B cell (primary cell): ENCODE results near the gene RARRES2. TPM values are rescaled to one million over a fixed set of nuclear protein-coding genes. Genes with fewer than 3 reads are reported as not detected.

ENCODE experiments used
- ATAC-seq: fragments of 200-7000 bp; cut with Tn5 transposase; one replicate; pipeline ENCODE4 v1.10.0; 2021; ENCODE audit warnings: low read depth, mild to moderate bottlenecking, moderate number of reproducible peaks, moderate library complexity
- CTCF ChIA-PET: fragments of 350-600 bp; sonication (Branson Sonifier 250); formaldehyde crosslinking; loops from one replicate; lab custom pipeline; 2021; ENCODE audit warnings: antibody characterized with exemption, inconsistent platforms; lab: Charles Lee
- POLR2A ChIA-PET: fragments of 350-600 bp; sonication (Branson Sonifier 250); formaldehyde crosslinking; loops from one replicate; lab custom pipeline; 2021; ENCODE audit warnings: antibody characterized with exemption; lab: Charles Lee
- DNase-seq: peaks from one replicate; pipeline ENCODE4 v3.0.0; 2013
- H2AFZ ChIP-seq: 2 replicates; pipeline ENCODE4 v1.6.1; 2012; ENCODE audit warnings: mild to moderate bottlenecking, low read depth, low read length; ENCODE audit not compliant: insufficient read depth, poor library complexity, severe bottlenecking
- H3K27ac ChIP-seq, 2 donors: 1 replicate in 1 of 2; 2 replicates in 1 of 2; pipeline ENCODE4 v1.5.1; 2012 to 2013; ENCODE audit warnings: low read length in 2 of 2, mild to moderate bottlenecking in 2 of 2, moderate library complexity in 1 of 2
- H3K27me3 ChIP-seq, 4 experiments: fragments of 200-600 bp in 1 of 4; sonication (generic) in 1 of 4; replicated peaks in 1 of 4; 1 replicate in 2 of 4; 2 replicates in 2 of 4; pipeline versions ENCODE4 v1.6.1 to v1.7.0; 2013 to 2016; ENCODE audit warnings: low read length in 3 of 4, mild to moderate bottlenecking in 2 of 4, mixed read lengths in 1 of 4, moderate library complexity in 1 of 4; ENCODE audit not compliant: insufficient read depth in 4 of 4, control insufficient read depth in 3 of 4; ENCODE audit errors: control extremely low read depth in 1 of 4
- H3K36me3 ChIP-seq, 2 experiments: replicated peaks in 1 of 2; 1 replicate in 1 of 2; 2 replicates in 1 of 2; pipeline versions ENCODE4 v1.6.1 to v1.7.1; 2013; ENCODE audit warnings: low read length in 1 of 2; ENCODE audit not compliant: insufficient read depth in 2 of 2, control insufficient read depth in 1 of 2; ENCODE audit errors: control extremely low read depth in 1 of 2, extremely low read depth in 1 of 2
- H3K4me1 ChIP-seq, 2 donors: fragments of 200-600 bp in 1 of 2; sonication (generic) in 1 of 2; 1 replicate in 1 of 2; 2 replicates in 1 of 2; pipeline versions ENCODE4 v1.5.1 to v1.6.1; 2013 to 2017; ENCODE audit warnings: low read length in 2 of 2; ENCODE audit not compliant: control insufficient read depth in 2 of 2, insufficient read depth in 2 of 2
- H3K4me2 ChIP-seq: replicated peaks from 2 replicates; pipeline ENCODE3; 2012; ENCODE audit warnings: mild to moderate bottlenecking, low read depth, low read length; ENCODE audit not compliant: poor library complexity, severe bottlenecking
- H3K4me3 ChIP-seq, 5 experiments: fragments of 200-600 bp in 1 of 5; sonication (generic) in 1 of 5; 1 replicate in 3 of 5; 2 replicates in 2 of 5; pipeline versions ENCODE4 v1.5.1 to v1.7.0; 2011 to 2016; ENCODE audit warnings: low read length in 4 of 5, mild to moderate bottlenecking in 4 of 5, low read depth in 2 of 5, control low read depth in 1 of 5, moderate library complexity in 1 of 5; ENCODE audit not compliant: insufficient read depth in 1 of 5; ENCODE audit errors: control extremely low read depth in 1 of 5, extremely low read depth in 1 of 5
- H3K79me2 ChIP-seq: fragments of 200-600 bp; sonication (generic); one replicate; pipeline ENCODE4 v1.6.0; 2016; ENCODE audit warnings: low read length; ENCODE audit not compliant: control insufficient read depth, insufficient read depth
- H3K9ac ChIP-seq: fragments of 200-600 bp; sonication (generic); 2 replicates; pipeline ENCODE4 v1.6.1; 2017; ENCODE audit warnings: mild to moderate bottlenecking, low read length, moderate library complexity
- H3K9me3 ChIP-seq, 3 donors: one replicate each; pipeline versions ENCODE4 v1.6.1 to v1.7.1; 2013; ENCODE audit warnings: low read length in 2 of 3; ENCODE audit not compliant: control insufficient read depth in 2 of 3, insufficient read depth in 1 of 3; ENCODE audit errors: control extremely low read depth in 1 of 3
- H4K20me1 ChIP-seq: 2 replicates; pipeline ENCODE4 v1.6.0; 2012; ENCODE audit warnings: mild to moderate bottlenecking, low read length; ENCODE audit not compliant: insufficient read depth, control insufficient read depth, poor library complexity, severe bottlenecking
- H3K27ac Mint-ChIP-seq: one replicate; pipeline ENCODE4 v1.8.0; 2021; ENCODE audit warnings: mixed read lengths
- H3K27me3 Mint-ChIP-seq: one replicate; pipeline ENCODE4 v1.8.0; 2021; ENCODE audit warnings: mixed read lengths
- H3K4me1 Mint-ChIP-seq: one replicate; pipeline ENCODE4 v1.8.0; 2021; ENCODE audit warnings: mixed read lengths
- H3K4me3 Mint-ChIP-seq: one replicate; pipeline ENCODE4 v1.8.0; 2021; ENCODE audit warnings: mixed read lengths
- H3K9me3 Mint-ChIP-seq: one replicate; pipeline ENCODE4 v1.8.0; 2022; ENCODE audit warnings: mixed read lengths; ENCODE audit not compliant: insufficient read depth
- EZH2 ChIP-seq: IDR thresholded peaks from 2 replicates; pipeline ENCODE4 v1.6.1; 2012; ENCODE audit warnings: borderline replicate concordance, low read depth, mild to moderate bottlenecking, moderate library complexity, low read length; ENCODE audit not compliant: insufficient read depth, poor library complexity, severe bottlenecking
- WGBS: methylation state at CpG from one replicate; pipeline ENCODE4 v1.1.5; 2013; ENCODE audit warnings: missing lambda C conversion rate; ENCODE audit not compliant: insufficient coverage; 5-methylcytosine and 5-hydroxymethylcytosine counted together
- intact Hi-C: fragments of 100-400 bp; cut with micrococcal nuclease; formaldehyde crosslinking; loops from one replicate; pipeline ENCODE4 v1.10.0; 2022
- polyA plus RNA-seq: library from polyadenylated mRNA; depleted of rRNA; stranded (reverse); fragments of >200 nt; gene quantifications from 2 replicates; pipeline ENCODE4 v1.2.3, GENCODE V29; 2012
- total RNA-seq, 2 donors: library from RNA; stranded (reverse); fragments of 120-200 nt in 1 of 2; gene quantifications; 1 replicate in 1 of 2; 2 replicates in 1 of 2; pipeline versions ENCODE4 v1.2.3 to v1.2.4, GENCODE V29; 2013 to 2022
- TF ChIP-seq, protein P1 (sequence below): fragments of 200-600 bp; IDR thresholded peaks from one replicate; pipeline ENCODE4 v1.8.0; 2022; ENCODE audit warnings: antibody characterized with exemption, mild to moderate bottlenecking

The RARRES2 gene
- total and polyA plus RNA-seq, 2 donors (not counting 1 experiment from before 2014, with no cell fraction given): not detected

- Histone ChIP-seq H3K4me2 (no peak overlapping the region), H2AFZ (no peak overlapping the region), H3K27ac (no peak overlapping the region), H3K27me3 (no peaks in the 10 kb centered on the region), H3K4me1 (peaks cover 8 to 26% of the 10 kb centered on the region in 2 donors), H4K20me1 (no peaks in the 10 kb centered on the region), H3K4me3 (no peak overlapping the region), H3K9ac (no peak overlapping the region), H3K79me2 (peaks cover 10% of the 10 kb centered on the region), H3K36me3 (peaks cover 0 to 34% of the 10 kb centered on the region in 2 experiments), H3K9me3 (peaks cover 0 to 4% (median 0%) of the 10 kb centered on the region in 3 donors)
- H3K27ac Mint-ChIP-seq: no peak overlapping the region
- H3K4me3 Mint-ChIP-seq: no peak overlapping the region
- CTCF ChIA-PET: interaction anchor here (0.6 kb wide), 1 partner anchor 107 kb away, joined by 3 read pairs; no protein-coding TSS in a partner anchor
- H3K4me1 Mint-ChIP-seq: peaks cover 34% of the 10 kb centered on the region
- DNase-seq (no peak), ATAC-seq (no peak)
- no peaks in the 10 kb centered on the region for H3K9me3 Mint-ChIP-seq
- POLR2A ChIA-PET: interaction anchor here (0.7 to 1.2 kb wide), 2 partner anchors 453 to 732 kb away, joined by 6 to 7 read pairs; partner anchors contain the start of gene SLC4A2
- 96% methylated on average over 4 of the region's 4 CpGs for WGBS
- H3K27me3 Mint-ChIP-seq: no peaks in the 10 kb centered on the region
- TF ChIP-seq, protein P1, sequence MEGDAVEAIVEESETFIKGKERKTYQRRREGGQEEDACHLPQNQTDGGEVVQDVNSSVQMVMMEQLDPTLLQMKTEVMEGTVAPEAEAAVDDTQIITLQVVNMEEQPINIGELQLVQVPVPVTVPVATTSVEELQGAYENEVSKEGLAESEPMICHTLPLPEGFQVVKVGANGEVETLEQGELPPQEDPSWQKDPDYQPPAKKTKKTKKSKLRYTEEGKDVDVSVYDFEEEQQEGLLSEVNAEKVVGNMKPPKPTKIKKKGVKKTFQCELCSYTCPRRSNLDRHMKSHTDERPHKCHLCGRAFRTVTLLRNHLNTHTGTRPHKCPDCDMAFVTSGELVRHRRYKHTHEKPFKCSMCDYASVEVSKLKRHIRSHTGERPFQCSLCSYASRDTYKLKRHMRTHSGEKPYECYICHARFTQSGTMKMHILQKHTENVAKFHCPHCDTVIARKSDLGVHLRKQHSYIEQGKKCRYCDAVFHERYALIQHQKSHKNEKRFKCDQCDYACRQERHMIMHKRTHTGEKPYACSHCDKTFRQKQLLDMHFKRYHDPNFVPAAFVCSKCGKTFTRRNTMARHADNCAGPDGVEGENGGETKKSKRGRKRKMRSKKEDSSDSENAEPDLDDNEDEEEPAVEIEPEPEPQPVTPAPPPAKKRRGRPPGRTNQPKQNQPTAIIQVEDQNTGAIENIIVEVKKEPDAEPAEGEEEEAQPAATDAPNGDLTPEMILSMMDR: no peak
- TF ChIP-seq EZH2: no peak
- intact Hi-C loops: no loop called here
Measured at GRCh38 chr7:150326657-150327268, 14.7 kb downstream of the RARRES2 start.

GRCh38 chr7:150325901-150326300, 15.5 kb downstream of the RARRES2 start:
- H3K27me3 Mint-ChIP-seq: no peaks in the 10 kb centered on the region
- CTCF ChIA-PET: no interaction called here
- Histone ChIP-seq H3K4me3 (no peak overlapping the region), H3K27me3 (no peaks in the 10 kb centered on the region), H3K79me2 (peaks cover 10% of the 10 kb centered on the region), H3K27ac (no peak overlapping the region), H3K36me3 (peaks cover 0 to 34% of the 10 kb centered on the region in 2 experiments), H3K9me3 (peaks cover 0 to 4% (median 0%) of the 10 kb centered on the region in 3 donors), H4K20me1 (no peaks in the 10 kb centered on the region), H3K9ac (no peak overlapping the region), H3K4me2 (no peak overlapping the region), H3K4me1 (peaks cover 8 to 26% of the 10 kb centered on the region in 2 donors), H2AFZ (no peak overlapping the region)
- DNase-seq (no peak), ATAC-seq (no peak)
- intact Hi-C loops: no loop called here
- POLR2A ChIA-PET: interaction anchor here (0.7 kb wide), 1 partner anchor 454 kb away, joined by 6 read pairs; no protein-coding TSS in a partner anchor
- no peak overlapping the region for H3K27ac Mint-ChIP-seq
- TF ChIP-seq EZH2: no peak
- TF ChIP-seq, protein P1: no peak
- H3K4me3 Mint-ChIP-seq: no peak overlapping the region
- WGBS: 94% methylated on average over 3 of the region's 6 CpGs
- H3K9me3 Mint-ChIP-seq: no peaks in the 10 kb centered on the region
- peaks cover 39% of the 10 kb centered on the region for H3K4me1 Mint-ChIP-seq
